HCT116 (cell line): Measurements from ENCODE around the gene PHKB. TPM values are rescaled to one million over a fixed set of nuclear protein-coding genes. Genes with fewer than 3 reads are reported as not detected.

Experiments used
- ATAC-seq: fragments of 200-7000 bp; cut with Tn5 transposase; 2 replicates; pipeline ENCODE4 v1.9.1; 2020; ENCODE audit warnings: mild to moderate bottlenecking, moderate library complexity
- BruUV-seq: library from RNA; stranded (reverse); fragments of 400-500 nt; replicated peaks from 2 replicates; lab custom pipeline; 2021; lab: Mats Ljungman, UMichigan
- CTCF ChIA-PET: fragments of 300-600 bp; sonication (Branson Sonifier 250); formaldehyde crosslinking; loops from one replicate; lab custom pipeline; 2021; ENCODE audit warnings: antibody characterized with exemption; lab: Charles Lee
- POLR2A ChIA-PET: fragments of 300-600, 350-600 bp; sonication (Branson Sonifier 250); formaldehyde crosslinking; loops from one replicate; lab custom pipeline; 2021; ENCODE audit warnings: antibody characterized with exemption; lab: Charles Lee
- RAD21 ChIA-PET, 2 experiments: fragments of 300-600 bp; sonication (Branson Sonifier 250); formaldehyde crosslinking; loops; one replicate each; lab custom pipeline; 2023; ENCODE audit warnings: low total read pairs in 2 of 2; ENCODE audit not compliant: uncharacterized antibody in 2 of 2, unreplicated experiment in 2 of 2, low non-redundant PET in 1 of 2; lab: Charles Lee
- DNase-seq: peaks from one replicate; pipeline ENCODE4 v3.0.0-alpha.2; 2010; ENCODE audit warnings: low read depth, low spot score
- H2AFZ ChIP-seq: fragments of 200-600 bp; shearing (Covaris generic), sonication (generic); 2 replicates; pipeline ENCODE4 v1.6.1; 2017; ENCODE audit warnings: low read depth, mixed run types, mixed read lengths, antibody characterized with exemption, low read length; ENCODE audit not compliant: poor library complexity, severe bottlenecking
- H3K27ac ChIP-seq: 2 replicates; pipeline ENCODE4 v1.5.1; 2012; ENCODE audit warnings: low read depth, low read length
- H3K27me3 ChIP-seq: fragments of 200-600 bp; sonication (generic); 2 replicates; pipeline ENCODE4 v1.6.1; 2016; ENCODE audit warnings: mixed run types, low read length, mixed read lengths; ENCODE audit not compliant: insufficient read depth
- H3K36me3 ChIP-seq, 2 experiments: fragments of 200-500 bp in 1 of 2; fragments of 200-600 bp in 1 of 2; sonication (Bioruptor generic) in 1 of 2; sonication (generic) in 1 of 2; 2 replicates each; pipeline versions ENCODE4 v1.5.1 to v1.6.1; 2014 to 2016; ENCODE audit warnings: low read length in 2 of 2, inconsistent platforms in 1 of 2, mixed read lengths in 1 of 2, mixed run types in 1 of 2; ENCODE audit not compliant: insufficient read depth in 2 of 2, control insufficient read depth in 1 of 2
- H3K4me1 ChIP-seq, 2 experiments: fragments of 200-600 bp in 1 of 2; sonication (generic) in 1 of 2; 2 replicates each; pipeline versions ENCODE4 v1.5.1 to v1.6.1; 2012 to 2017; ENCODE audit warnings: low read length in 2 of 2, inconsistent platforms in 1 of 2, mild to moderate bottlenecking in 1 of 2, mixed read lengths in 1 of 2, mixed run types in 1 of 2, moderate library complexity in 1 of 2; ENCODE audit not compliant: insufficient read depth in 2 of 2, control insufficient read depth in 1 of 2
- H3K4me2 ChIP-seq: fragments of 200-600 bp; sonication (generic); 2 replicates; pipeline ENCODE4 v1.6.1; 2017; ENCODE audit warnings: mixed run types, low read length, mixed read lengths
- H3K4me3 ChIP-seq, 2 experiments: fragments of 200-600 bp in 1 of 2; sonication (generic) in 1 of 2; replicated peaks in 1 of 2; 2 replicates each; pipeline ENCODE4 v1.5.1; 2011 to 2016; ENCODE audit warnings: low read length in 2 of 2, control low read depth in 1 of 2, low read depth in 1 of 2, mild to moderate bottlenecking in 1 of 2, mixed read lengths in 1 of 2, mixed run types in 1 of 2
- H3K79me2 ChIP-seq: fragments of 200-600 bp; sonication (generic); 2 replicates; pipeline ENCODE4 v1.6.1; 2017; ENCODE audit warnings: mild to moderate bottlenecking, mixed run types, low read length, moderate library complexity, mixed read lengths; ENCODE audit not compliant: insufficient read depth
- H3K9ac ChIP-seq: fragments of 200-600 bp; sonication (generic); 2 replicates; pipeline ENCODE4 v1.6.1; 2016; ENCODE audit warnings: low read length, mixed read lengths
- H3K9me2 ChIP-seq: fragments of 200-600 bp; sonication (generic), shearing (Covaris generic); 2 replicates; pipeline ENCODE4 v1.6.1; 2017; ENCODE audit warnings: mixed run types, mild to moderate bottlenecking, moderate library complexity; ENCODE audit not compliant: insufficient read depth
- H3K9me3 ChIP-seq, 2 experiments: fragments of 200-500 bp in 1 of 2; fragments of 200-600 bp in 1 of 2; sonication (Bioruptor generic) in 1 of 2; sonication (generic) in 1 of 2; 2 replicates each; pipeline ENCODE4 v1.6.1; 2014 to 2017; ENCODE audit warnings: low read length in 2 of 2, mixed read lengths in 2 of 2, inconsistent platforms in 1 of 2, low read depth in 1 of 2, mild to moderate bottlenecking in 1 of 2, mixed run types in 1 of 2, moderate library complexity in 1 of 2; ENCODE audit not compliant: control insufficient read depth in 1 of 2, insufficient read depth in 1 of 2
- H4K20me1 ChIP-seq: fragments of 200-600 bp; sonication (generic), shearing (Covaris generic); 2 replicates; pipeline ENCODE4 v1.6.1; 2017; ENCODE audit warnings: mixed run types, mild to moderate bottlenecking, moderate library complexity; ENCODE audit not compliant: insufficient read depth
- CBX3 ChIP-seq: IDR thresholded peaks from 2 replicates; pipeline ENCODE4 v1.6.1; 2012; ENCODE audit warnings: low read depth
- CEBPB ChIP-seq: IDR thresholded peaks from 2 replicates; pipeline ENCODE4 v1.6.1; 2012; ENCODE audit warnings: low read depth
- EGR1 ChIP-seq: IDR thresholded peaks from 2 replicates; pipeline ENCODE4 v1.6.1; 2012; ENCODE audit warnings: low read depth
- EZH2phosphoT487 ChIP-seq: fragments of 200-600 bp; IDR thresholded peaks from 2 replicates; pipeline ENCODE4 v1.6.1; 2018; ENCODE audit warnings: antibody characterized with exemption, borderline replicate concordance
- FOSL1 ChIP-seq: IDR thresholded peaks from 2 replicates; pipeline ENCODE4 v1.6.1; 2012; ENCODE audit warnings: low read depth
- JUND ChIP-seq: IDR thresholded peaks from 2 replicates; pipeline ENCODE4 v1.6.1; 2012
- SIN3A ChIP-seq: IDR thresholded peaks from 2 replicates; pipeline ENCODE4 v1.6.1; 2012; ENCODE audit warnings: low read depth
- SRF ChIP-seq: IDR thresholded peaks from 2 replicates; pipeline ENCODE4 v1.6.1; 2012; ENCODE audit warnings: low read depth
- YY1 ChIP-seq: IDR thresholded peaks from 2 replicates; pipeline ENCODE4 v1.6.1; 2011; ENCODE audit warnings: low read length, low read depth, moderate library complexity, mild to moderate bottlenecking; ENCODE audit not compliant: insufficient replicate concordance; ENCODE audit errors: extremely low read depth
- ZFX ChIP-seq: fragments of 450-650 bp; IDR thresholded peaks from 2 replicates; pipeline ENCODE4 v1.6.1; 2017
- intact Hi-C: fragments of 100-400 bp; cut with micrococcal nuclease; formaldehyde crosslinking; loops from 2 replicates; pipeline ENCODE4 v1.10.0; 2022
- total RNA-seq: library from RNA; stranded (reverse); gene quantifications from one replicate; pipeline ENCODE4 v1.2.1, GENCODE V29; 2021; ENCODE audit not compliant: unreplicated experiment
- TF ChIP-seq, protein P1 (sequence below): IDR thresholded peaks from 2 replicates; pipeline ENCODE4 v1.6.1; 2011; ENCODE audit warnings: mild to moderate bottlenecking, low read length, moderate library complexity; ENCODE audit not compliant: insufficient replicate concordance; ENCODE audit errors: extremely low read depth
- TF ChIP-seq, protein P2 (sequence below): IDR thresholded peaks from 2 replicates; pipeline ENCODE4 v1.6.1; 2012
- TF ChIP-seq, protein P3 (sequence below): IDR thresholded peaks from 2 replicates; pipeline ENCODE4 v1.6.1; 2012; ENCODE audit warnings: low read depth

The PHKB gene
- total RNA-seq, 1 experiment from 2014 or later = 30.5 TPM

DNA sequence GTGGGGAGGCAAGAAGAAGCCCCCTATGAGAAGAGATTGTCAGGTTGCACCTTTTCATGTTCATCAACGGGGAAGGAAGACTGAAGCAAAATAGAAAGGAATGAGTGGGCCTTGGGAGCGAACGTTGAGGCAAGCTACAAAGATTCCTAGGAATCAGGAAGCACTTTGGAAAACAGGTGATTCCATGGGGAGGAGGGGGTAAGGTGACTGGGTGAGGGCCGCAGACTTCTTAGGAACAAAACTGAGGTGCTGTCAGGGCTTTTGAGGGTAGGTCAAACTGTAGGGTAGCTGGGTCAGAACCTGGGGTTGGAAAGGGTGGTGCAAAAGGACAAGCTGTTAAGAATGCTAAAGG is 796 bp upstream of the PHKB start:
- intact Hi-C loops = no loop called here
- H3K4me2 ChIP-seq = peak overlapping the region; percentile 85
- H3K36me3 ChIP-seq = peaks cover 0 to 3% of the 10 kb centered on the region in 2 experiments; a peak in 2 of 4 replicates
- peaks cover 25% of the 10 kb centered on the region for H3K79me2 ChIP-seq
- peak overlapping the region; percentile 80 for H3K9ac ChIP-seq
- no peak for DNase-seq
- no peak for ATAC-seq
- no peaks in the 10 kb centered on the region for H3K27me3 ChIP-seq
- H3K9me2 ChIP-seq = no peaks in the 10 kb centered on the region
- H3K4me1 ChIP-seq = peaks cover 6 to 13% of the 10 kb centered on the region in 2 experiments; a peak in 3 of 4 replicates
- peak overlapping the region; percentile 67 to 83 for H3K4me3 ChIP-seq
- TF ChIP-seq, protein P1, sequence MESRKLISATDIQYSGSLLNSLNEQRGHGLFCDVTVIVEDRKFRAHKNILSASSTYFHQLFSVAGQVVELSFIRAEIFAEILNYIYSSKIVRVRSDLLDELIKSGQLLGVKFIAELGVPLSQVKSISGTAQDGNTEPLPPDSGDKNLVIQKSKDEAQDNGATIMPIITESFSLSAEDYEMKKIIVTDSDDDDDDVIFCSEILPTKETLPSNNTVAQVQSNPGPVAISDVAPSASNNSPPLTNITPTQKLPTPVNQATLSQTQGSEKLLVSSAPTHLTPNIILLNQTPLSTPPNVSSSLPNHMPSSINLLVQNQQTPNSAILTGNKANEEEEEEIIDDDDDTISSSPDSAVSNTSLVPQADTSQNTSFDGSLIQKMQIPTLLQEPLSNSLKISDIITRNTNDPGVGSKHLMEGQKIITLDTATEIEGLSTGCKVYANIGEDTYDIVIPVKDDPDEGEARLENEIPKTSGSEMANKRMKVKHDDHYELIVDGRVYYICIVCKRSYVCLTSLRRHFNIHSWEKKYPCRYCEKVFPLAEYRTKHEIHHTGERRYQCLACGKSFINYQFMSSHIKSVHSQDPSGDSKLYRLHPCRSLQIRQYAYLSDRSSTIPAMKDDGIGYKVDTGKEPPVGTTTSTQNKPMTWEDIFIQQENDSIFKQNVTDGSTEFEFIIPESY = no peak
- TF ChIP-seq JUND (no peak), FOSL1 (no peak), EGR1 (no peak), EZH2phosphoT487 (no peak), CEBPB (no peak), YY1 (no peak), SRF (no peak), ZFX (no peak), SIN3A (no peak), CBX3 (no peak)
- TF ChIP-seq, protein P2, sequence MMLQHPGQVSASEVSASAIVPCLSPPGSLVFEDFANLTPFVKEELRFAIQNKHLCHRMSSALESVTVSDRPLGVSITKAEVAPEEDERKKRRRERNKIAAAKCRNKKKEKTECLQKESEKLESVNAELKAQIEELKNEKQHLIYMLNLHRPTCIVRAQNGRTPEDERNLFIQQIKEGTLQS = no peak
- TF ChIP-seq, protein P3, sequence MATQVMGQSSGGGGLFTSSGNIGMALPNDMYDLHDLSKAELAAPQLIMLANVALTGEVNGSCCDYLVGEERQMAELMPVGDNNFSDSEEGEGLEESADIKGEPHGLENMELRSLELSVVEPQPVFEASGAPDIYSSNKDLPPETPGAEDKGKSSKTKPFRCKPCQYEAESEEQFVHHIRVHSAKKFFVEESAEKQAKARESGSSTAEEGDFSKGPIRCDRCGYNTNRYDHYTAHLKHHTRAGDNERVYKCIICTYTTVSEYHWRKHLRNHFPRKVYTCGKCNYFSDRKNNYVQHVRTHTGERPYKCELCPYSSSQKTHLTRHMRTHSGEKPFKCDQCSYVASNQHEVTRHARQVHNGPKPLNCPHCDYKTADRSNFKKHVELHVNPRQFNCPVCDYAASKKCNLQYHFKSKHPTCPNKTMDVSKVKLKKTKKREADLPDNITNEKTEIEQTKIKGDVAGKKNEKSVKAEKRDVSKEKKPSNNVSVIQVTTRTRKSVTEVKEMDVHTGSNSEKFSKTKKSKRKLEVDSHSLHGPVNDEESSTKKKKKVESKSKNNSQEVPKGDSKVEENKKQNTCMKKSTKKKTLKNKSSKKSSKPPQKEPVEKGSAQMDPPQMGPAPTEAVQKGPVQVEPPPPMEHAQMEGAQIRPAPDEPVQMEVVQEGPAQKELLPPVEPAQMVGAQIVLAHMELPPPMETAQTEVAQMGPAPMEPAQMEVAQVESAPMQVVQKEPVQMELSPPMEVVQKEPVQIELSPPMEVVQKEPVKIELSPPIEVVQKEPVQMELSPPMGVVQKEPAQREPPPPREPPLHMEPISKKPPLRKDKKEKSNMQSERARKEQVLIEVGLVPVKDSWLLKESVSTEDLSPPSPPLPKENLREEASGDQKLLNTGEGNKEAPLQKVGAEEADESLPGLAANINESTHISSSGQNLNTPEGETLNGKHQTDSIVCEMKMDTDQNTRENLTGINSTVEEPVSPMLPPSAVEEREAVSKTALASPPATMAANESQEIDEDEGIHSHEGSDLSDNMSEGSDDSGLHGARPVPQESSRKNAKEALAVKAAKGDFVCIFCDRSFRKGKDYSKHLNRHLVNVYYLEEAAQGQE = no peak
- TF ChIP-seq, all 23 proteins: peak for 0
- CTCF ChIA-PET = no interaction called here
- no peak overlapping the region for H2AFZ ChIP-seq
- BruUV-seq = no TSS peak
- H3K9me3 ChIP-seq = no peaks in the 10 kb centered on the region
- H3K27ac ChIP-seq = peak overlapping the region; percentile 97
- POLR2A ChIA-PET = interaction anchor here (0.9 to 1.4 kb wide), 3 partner anchors 9 to 18 kb away, joined by 3 to 5 read pairs (median 5); no protein-coding TSS in a partner anchor
- RAD21 ChIA-PET = no interaction called here
- H4K20me1 ChIP-seq = no peaks in the 10 kb centered on the region
